MM.1S (cell line): ENCODE data around the gene CFAP61.

Experiments
- DNase-seq: peaks from one replicate; pipeline ENCODE4 v3.0.0-alpha.2; 2015
- H2AFZ ChIP-seq: fragments of 300-600 bp; sonication (generic); 2 replicates; pipeline ENCODE4 v1.6.0; 2016; ENCODE audit warnings: antibody characterized with exemption, low read length
- H3F3A ChIP-seq: fragments of 300-600 bp; sonication (generic); 2 replicates; pipeline ENCODE4 v1.6.1; 2016; ENCODE audit warnings: mild to moderate bottlenecking, antibody characterized with exemption, low read length, moderate library complexity, mixed read lengths; ENCODE audit not compliant: insufficient read depth
- H3K27ac ChIP-seq: fragments of 300-600 bp; sonication (generic); 2 replicates; pipeline ENCODE4 v1.5.1; 2016; ENCODE audit warnings: mild to moderate bottlenecking, low read length
- H3K27me3 ChIP-seq: fragments of 300-600 bp; sonication (generic); replicated peaks from 2 replicates; pipeline ENCODE4 v1.6.0; 2016; ENCODE audit warnings: low read length; ENCODE audit not compliant: insufficient read depth
- H3K36me3 ChIP-seq: fragments of 300-600 bp; sonication (generic); replicated peaks from 2 replicates; pipeline ENCODE4 v1.6.1; 2016; ENCODE audit warnings: mild to moderate bottlenecking, low read length, mixed read lengths; ENCODE audit not compliant: insufficient read depth
- H3K4me1 ChIP-seq: fragments of 300-600 bp; sonication (generic); 2 replicates; pipeline ENCODE4 v1.6.1; 2016; ENCODE audit warnings: low read length, mixed read lengths
- H3K4me2 ChIP-seq: fragments of 300-600 bp; sonication (generic); 2 replicates; pipeline ENCODE4 v1.6.0; 2016; ENCODE audit warnings: low read depth, low read length
- H3K4me3 ChIP-seq: fragments of 300-600 bp; sonication (generic); 2 replicates; pipeline ENCODE4 v1.5.1; 2016; ENCODE audit warnings: low read length, mixed read lengths
- H3K79me2 ChIP-seq: fragments of 300-600 bp; sonication (generic); 2 replicates; pipeline ENCODE4 v1.6.1; 2016; ENCODE audit warnings: mixed run types, low read length, mixed read lengths
- H3K9ac ChIP-seq: fragments of 300-600 bp; sonication (generic); 2 replicates; pipeline ENCODE4 v1.6.1; 2016; ENCODE audit warnings: low read length, mixed read lengths
- H3K9me2 ChIP-seq: fragments of 300-600 bp; sonication (generic); replicated peaks from 2 replicates; pipeline ENCODE4 v1.6.1; 2016; ENCODE audit warnings: mild to moderate bottlenecking, low read length, mixed read lengths; ENCODE audit not compliant: insufficient read depth
- H3K9me3 ChIP-seq: fragments of 300-600 bp; sonication (generic); replicated peaks from 2 replicates; pipeline ENCODE4 v1.6.1; 2016; ENCODE audit warnings: mild to moderate bottlenecking, low read length, mixed read lengths; ENCODE audit not compliant: insufficient read depth
- H4K20me1 ChIP-seq: fragments of 300-600 bp; sonication (generic); 2 replicates; pipeline ENCODE4 v1.6.1; 2016; ENCODE audit warnings: mild to moderate bottlenecking, low read length, moderate library complexity, mixed read lengths; ENCODE audit not compliant: insufficient read depth
- CTCF ChIP-seq: fragments of 300-600 bp; sonication (generic); IDR thresholded peaks from 2 replicates; pipeline ENCODE4 v1.5.1; 2016; ENCODE audit warnings: antibody characterized with exemption, low read length, mixed read lengths
- EZH2 ChIP-seq: fragments of 300-600 bp; sonication (generic); optimal IDR thresholded peaks from 2 replicates; pipeline ENCODE3; 2017; ENCODE audit warnings: low read depth, mild to moderate bottlenecking, antibody characterized with exemption, low read length, mixed read lengths
- EZH2phosphoT487 ChIP-seq: fragments of 300-600 bp; sonication (generic); IDR thresholded peaks from 2 replicates; pipeline ENCODE4 v1.6.1; 2018; ENCODE audit warnings: antibody characterized with exemption, low read length

Gene CFAP61

GRCh38 chr20:20224806-20225205 lies 172.5 kb downstream of the CFAP61 start:
- H3K79me2 ChIP-seq = no peaks in the 10 kb centered on the region
- H2AFZ ChIP-seq = no peak overlapping the region
- H3K27me3 ChIP-seq = no peaks in the 10 kb centered on the region
- peaks cover 11% of the 10 kb centered on the region for H3K4me1 ChIP-seq
- DNase-seq = no peak
- H3F3A ChIP-seq = 0 out of 2 replicates have a peak, but pooled peaks cover 2% of the 10 kb centered on the region
- H3K36me3 ChIP-seq = no peaks in the 10 kb centered on the region
- H3K4me2 ChIP-seq = no peak overlapping the region
- H3K9me3 ChIP-seq = no peaks in the 10 kb centered on the region
- H3K9me2 ChIP-seq = no peaks in the 10 kb centered on the region
- no peak overlapping the region for H3K4me3 ChIP-seq
- H4K20me1 ChIP-seq = no peaks in the 10 kb centered on the region
- H3K9ac ChIP-seq = no peak overlapping the region
- no peak overlapping the region for H3K27ac ChIP-seq
- no peak for TF ChIP-seq CTCF
- no peak for TF ChIP-seq EZH2
- no peak for TF ChIP-seq EZH2phosphoT487

- Histone ChIP-seq H4K20me1 (no peaks in the 10 kb centered on the region), H3K9me2 (no peaks in the 10 kb centered on the region), H2AFZ (no peak overlapping the region), H3K4me1 (peaks cover 17% of the 10 kb centered on the region), H3K27me3 (no peaks in the 10 kb centered on the region), H3K9me3 (no peaks in the 10 kb centered on the region), H3F3A (0 out of 2 replicates have a peak, but pooled peaks cover 2% of the 10 kb centered on the region), H3K9ac (no peak overlapping the region), H3K27ac (no peak overlapping the region), H3K36me3 (no peaks in the 10 kb centered on the region), H3K79me2 (no peaks in the 10 kb centered on the region), H3K4me3 (no peak overlapping the region), H3K4me2 (no peak overlapping the region)
- no peak for DNase-seq
- TF ChIP-seq CTCF (no peak), EZH2 (no peak), EZH2phosphoT487 (no peak)
These were observed 173.2 kb downstream of the CFAP61 start for GRCh38 chr20:20225325-20226043.

- no peak overlapping the region for H2AFZ ChIP-seq
- H3F3A ChIP-seq = 0 out of 2 replicates have a peak, but pooled peaks cover 2% of the 10 kb centered on the region
- H3K4me1 ChIP-seq = peaks cover 24% of the 10 kb centered on the region
- no peak for DNase-seq
- no peak overlapping the region for H3K9ac ChIP-seq
- no peaks in the 10 kb centered on the region for H3K79me2 ChIP-seq
- no peaks in the 10 kb centered on the region for H3K9me3 ChIP-seq
- no peaks in the 10 kb centered on the region for H4K20me1 ChIP-seq
- no peak overlapping the region for H3K27ac ChIP-seq
- no peaks in the 10 kb centered on the region for H3K27me3 ChIP-seq
- no peaks in the 10 kb centered on the region for H3K9me2 ChIP-seq
- no peak overlapping the region for H3K4me2 ChIP-seq
- H3K36me3 ChIP-seq = no peaks in the 10 kb centered on the region
- no peak for TF ChIP-seq EZH2
- no peak for TF ChIP-seq CTCF
- no peak for TF ChIP-seq EZH2phosphoT487
- no peak overlapping the region for H3K4me3 ChIP-seq
These were observed 174.2 kb downstream of the CFAP61 start for GRCh38 chr20:20226554-20226953.
